ENCODE results near the gene RTN4RL1. TPM values are rescaled to one million over a fixed set of nuclear protein-coding genes. Genes with fewer than 3 reads are reported as not detected.

The RTN4RL1 gene
- total RNA-seq, 1 donor from 2014 or later, result 12.4 TPM

- TF ChIP-seq, protein P1, sequence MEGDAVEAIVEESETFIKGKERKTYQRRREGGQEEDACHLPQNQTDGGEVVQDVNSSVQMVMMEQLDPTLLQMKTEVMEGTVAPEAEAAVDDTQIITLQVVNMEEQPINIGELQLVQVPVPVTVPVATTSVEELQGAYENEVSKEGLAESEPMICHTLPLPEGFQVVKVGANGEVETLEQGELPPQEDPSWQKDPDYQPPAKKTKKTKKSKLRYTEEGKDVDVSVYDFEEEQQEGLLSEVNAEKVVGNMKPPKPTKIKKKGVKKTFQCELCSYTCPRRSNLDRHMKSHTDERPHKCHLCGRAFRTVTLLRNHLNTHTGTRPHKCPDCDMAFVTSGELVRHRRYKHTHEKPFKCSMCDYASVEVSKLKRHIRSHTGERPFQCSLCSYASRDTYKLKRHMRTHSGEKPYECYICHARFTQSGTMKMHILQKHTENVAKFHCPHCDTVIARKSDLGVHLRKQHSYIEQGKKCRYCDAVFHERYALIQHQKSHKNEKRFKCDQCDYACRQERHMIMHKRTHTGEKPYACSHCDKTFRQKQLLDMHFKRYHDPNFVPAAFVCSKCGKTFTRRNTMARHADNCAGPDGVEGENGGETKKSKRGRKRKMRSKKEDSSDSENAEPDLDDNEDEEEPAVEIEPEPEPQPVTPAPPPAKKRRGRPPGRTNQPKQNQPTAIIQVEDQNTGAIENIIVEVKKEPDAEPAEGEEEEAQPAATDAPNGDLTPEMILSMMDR (IDR thresholded peaks at IDR 0.05; ENCODE audit: unreplicated experiment), result no peak
- peaks cover 11% of the 10 kb centered on the region for H3K4me1 Mint-ChIP-seq (ENCODE audit: low read depth)
- no peaks in the 10 kb centered on the region for H3K36me3 Mint-ChIP-seq (ENCODE audit: insufficient read depth)
- peaks cover 39% of the 10 kb centered on the region for H3K27me3 Mint-ChIP-seq
- no peaks in the 10 kb centered on the region for H3K9me3 Mint-ChIP-seq (ENCODE audit: low read depth)
- no peak overlapping the region for H3K4me3 Mint-ChIP-seq (ENCODE audit: low read depth)
- H3K27ac Mint-ChIP-seq, result no peak overlapping the region
- DNase-seq (ENCODE audit: low spot score, unreplicated experiment), result no peak
Measured at GRCh38 chr17:2051933-2052559, 26.9 kb upstream of the RTN4RL1 start.

DNA sequence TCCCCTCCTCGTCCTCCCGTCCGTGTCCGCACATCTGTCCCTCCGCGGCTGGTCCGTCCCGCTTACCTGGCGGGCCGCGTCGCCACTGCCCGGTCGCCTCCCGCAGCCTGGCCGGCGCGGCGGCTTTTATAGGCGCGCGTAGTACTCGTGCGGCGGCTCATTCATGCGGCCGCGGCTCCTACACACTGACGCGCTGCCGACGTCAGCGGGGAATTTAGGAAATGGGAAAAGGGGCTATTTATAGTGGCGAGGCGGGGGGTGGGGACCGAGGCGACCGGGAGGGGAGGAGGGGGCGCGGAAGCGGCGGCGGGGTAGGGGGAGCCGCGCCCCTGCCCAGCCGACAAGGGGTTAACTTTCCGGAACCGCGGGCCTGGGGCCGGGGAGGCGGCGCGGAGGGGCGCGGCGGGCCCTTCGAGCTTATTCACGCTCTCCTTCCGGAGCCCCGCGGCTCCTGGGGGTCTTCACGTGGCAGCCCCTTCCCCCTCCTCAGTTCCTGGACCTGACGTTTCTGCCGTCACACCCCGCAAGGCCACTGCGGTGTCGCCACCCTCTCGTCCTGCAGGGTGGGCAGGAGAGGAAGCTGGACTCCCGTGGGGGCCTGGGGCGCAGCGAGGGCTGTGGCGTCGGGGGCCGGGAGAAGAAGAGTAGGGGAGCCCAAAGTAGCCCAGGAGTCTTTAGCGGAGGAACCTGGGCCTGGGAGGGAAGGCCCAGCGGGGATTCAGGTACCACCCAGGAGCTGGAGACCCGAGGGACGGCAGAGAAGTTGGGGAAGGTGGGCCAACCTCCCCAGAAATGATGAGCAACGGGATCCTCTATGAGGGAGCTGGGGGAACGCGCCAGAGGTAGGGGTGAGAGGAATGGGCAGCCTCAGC, 26.2 kb upstream of the RTN4RL1 start:
- no peak for DNase-seq (ENCODE audit: low spot score, unreplicated experiment)
- Mint-ChIP-seq H3K9me3 (ENCODE audit: low read depth) (no peaks in the 10 kb centered on the region), H3K36me3 (ENCODE audit: insufficient read depth) (no peaks in the 10 kb centered on the region), H3K27me3 (peaks cover 36% of the 10 kb centered on the region), H3K4me1 (ENCODE audit: low read depth) (peaks cover 11% of the 10 kb centered on the region), H3K27ac (no peak overlapping the region), H3K4me3 (ENCODE audit: low read depth) (peak overlapping the region; percentile 47)
- TF ChIP-seq, protein P1 (IDR thresholded peaks at IDR 0.05; ENCODE audit: unreplicated experiment), result no peak

- no peak overlapping the region for H3K4me3 Mint-ChIP-seq (ENCODE audit: low read depth)
- H3K4me1 Mint-ChIP-seq (ENCODE audit: low read depth), result peaks cover 11% of the 10 kb centered on the region
- no peaks in the 10 kb centered on the region for H3K36me3 Mint-ChIP-seq (ENCODE audit: insufficient read depth)
Measured at GRCh38 chr17:2050300-2051060, 25.3 kb upstream of the RTN4RL1 start.

DNA sequence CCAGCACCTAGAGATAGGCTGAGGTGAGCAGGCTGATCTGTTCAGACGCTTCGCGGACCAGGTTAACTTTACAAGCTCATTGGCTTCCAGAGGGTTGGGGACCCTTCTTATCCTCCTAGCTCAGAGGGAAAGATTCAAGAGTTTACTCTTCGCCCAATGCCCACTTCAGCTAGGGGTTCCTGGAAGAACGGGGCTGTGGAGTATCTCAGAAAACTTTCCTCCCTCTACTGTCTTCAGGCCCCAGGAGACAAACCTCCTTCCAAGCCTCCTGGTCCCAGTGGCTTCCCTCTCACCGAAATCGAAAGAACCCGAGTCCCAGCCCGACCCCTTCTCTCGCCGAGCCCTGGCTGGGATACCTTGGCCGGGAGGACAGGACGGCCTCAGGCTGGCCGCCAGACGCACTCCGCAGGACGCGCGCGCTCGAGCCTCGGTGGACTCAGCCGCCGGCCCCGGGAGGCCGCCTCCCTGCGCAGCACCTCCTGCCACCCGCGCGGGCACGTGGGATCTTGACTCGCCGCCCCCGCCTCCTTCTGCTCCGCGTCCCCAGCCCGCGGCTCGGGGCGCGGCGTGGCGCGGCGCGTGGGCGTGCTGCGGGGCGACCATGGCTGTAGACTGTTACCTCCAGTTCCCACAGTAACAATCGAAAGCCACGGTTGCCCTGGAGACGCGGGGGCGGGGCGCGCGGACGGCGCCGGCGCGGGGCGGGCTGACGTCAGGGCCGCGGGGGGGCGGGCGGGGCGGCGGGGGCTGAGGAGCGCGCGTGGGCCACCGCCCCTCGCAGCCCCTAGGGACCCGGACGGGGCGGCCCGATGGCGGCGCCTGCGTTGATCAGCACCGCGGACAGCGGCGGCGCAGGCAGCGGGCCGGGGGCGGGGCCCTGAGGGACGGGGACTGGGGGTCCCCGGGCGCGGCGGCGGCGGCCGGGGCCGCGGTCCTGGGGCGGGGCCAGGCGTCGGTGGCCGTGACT, 24.5 kb upstream of the RTN4RL1 start:
- TF ChIP-seq, protein P1 (IDR thresholded peaks at IDR 0.05; ENCODE audit: unreplicated experiment), result no peak
- H3K27me3 Mint-ChIP-seq, result peaks cover 34% of the 10 kb centered on the region
- peak overlapping the region; percentile 24 for H3K27ac Mint-ChIP-seq
- no peaks in the 10 kb centered on the region for H3K36me3 Mint-ChIP-seq (ENCODE audit: insufficient read depth)
- H3K9me3 Mint-ChIP-seq (ENCODE audit: low read depth), result no peaks in the 10 kb centered on the region
- peak; percentile 87 for DNase-seq (ENCODE audit: low spot score, unreplicated experiment)
- peak overlapping the region; percentile 78 for H3K4me3 Mint-ChIP-seq (ENCODE audit: low read depth)
- peaks cover 11% of the 10 kb centered on the region for H3K4me1 Mint-ChIP-seq (ENCODE audit: low read depth)

More at GRCh38 chr17:2050300-2051060, 25.3 kb upstream of the RTN4RL1 start:
- no peaks in the 10 kb centered on the region for H3K9me3 Mint-ChIP-seq (ENCODE audit: low read depth)
- TF ChIP-seq, protein P1 (IDR thresholded peaks at IDR 0.05; ENCODE audit: unreplicated experiment), result peak; percentile 21
- no peak overlapping the region for H3K27ac Mint-ChIP-seq
- H3K27me3 Mint-ChIP-seq, result peaks cover 36% of the 10 kb centered on the region
- peak; percentile 53 for DNase-seq (ENCODE audit: low spot score, unreplicated experiment)
